Sigmoid colon (tissue), 4 donors: ENCODE measurements around the gene ECHS1.

Experiments used
- EP300 ChIP-seq, 4 donors: sonication (generic); formaldehyde crosslinking; IDR thresholded peaks; one replicate each; pipeline ENCODE4 v1.6.1; 2017; ENCODE audit warnings: antibody characterized with exemption in 4 of 4
- POLR2A ChIP-seq, 2 donors: fragments of 450-650 bp; IDR thresholded peaks; one replicate each; pipeline ENCODE4 v1.6.1; 2016; ENCODE audit warnings: antibody characterized with exemption in 2 of 2, mild to moderate bottlenecking in 2 of 2, moderate library complexity in 2 of 2
- POLR2AphosphoS5 ChIP-seq, 4 donors: sonication (generic); formaldehyde crosslinking; IDR thresholded peaks; one replicate each; pipeline ENCODE4 v1.6.1; 2017; ENCODE audit warnings: antibody characterized with exemption in 4 of 4
- TF ChIP-seq, protein P1 (sequence below), 4 experiments: fragments of 450-650 bp in 3 of 4; fragments of 200-600 bp in 1 of 4; IDR thresholded peaks; one replicate each; pipeline ENCODE4 v1.5.1; 2016 to 2019; ENCODE audit warnings: antibody characterized with exemption in 4 of 4, mild to moderate bottlenecking in 3 of 4, moderate library complexity in 2 of 4

DNA sequence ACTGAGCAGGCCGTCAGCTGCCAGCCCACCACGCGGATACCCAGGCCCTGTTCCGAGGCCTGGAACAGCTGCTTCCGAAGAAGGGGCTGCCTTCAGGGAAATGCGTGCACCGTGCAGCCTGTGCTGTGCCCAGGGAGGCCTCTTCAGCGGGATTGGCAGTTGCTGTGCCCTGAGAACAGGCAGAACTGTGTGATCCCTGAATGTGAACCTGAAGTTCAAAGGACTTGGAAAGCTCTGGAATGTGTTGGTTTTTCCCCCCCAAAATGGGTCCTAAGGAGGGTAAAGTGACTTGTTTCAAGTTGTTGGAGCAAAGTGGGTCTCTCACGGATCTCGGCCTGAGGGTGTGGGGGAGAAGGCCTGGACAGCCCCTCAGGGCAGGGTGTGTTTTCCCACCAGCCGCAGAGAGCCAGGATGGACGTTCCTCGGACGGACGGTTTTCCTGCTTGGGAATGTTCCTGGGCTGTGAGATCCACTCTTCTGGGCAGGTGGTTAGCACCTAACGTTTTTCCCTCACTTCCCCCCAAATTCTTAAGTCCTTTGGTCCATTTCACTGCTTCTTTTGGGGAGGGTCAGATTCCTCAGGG, 49.2 kb upstream of the ECHS1 start:
- TF ChIP-seq POLR2AphosphoS5 (IDR thresholded peaks at IDR 0.05): no peak
- TF ChIP-seq POLR2A (IDR thresholded peaks at IDR 0.05): no peak
- TF ChIP-seq, protein P1, sequence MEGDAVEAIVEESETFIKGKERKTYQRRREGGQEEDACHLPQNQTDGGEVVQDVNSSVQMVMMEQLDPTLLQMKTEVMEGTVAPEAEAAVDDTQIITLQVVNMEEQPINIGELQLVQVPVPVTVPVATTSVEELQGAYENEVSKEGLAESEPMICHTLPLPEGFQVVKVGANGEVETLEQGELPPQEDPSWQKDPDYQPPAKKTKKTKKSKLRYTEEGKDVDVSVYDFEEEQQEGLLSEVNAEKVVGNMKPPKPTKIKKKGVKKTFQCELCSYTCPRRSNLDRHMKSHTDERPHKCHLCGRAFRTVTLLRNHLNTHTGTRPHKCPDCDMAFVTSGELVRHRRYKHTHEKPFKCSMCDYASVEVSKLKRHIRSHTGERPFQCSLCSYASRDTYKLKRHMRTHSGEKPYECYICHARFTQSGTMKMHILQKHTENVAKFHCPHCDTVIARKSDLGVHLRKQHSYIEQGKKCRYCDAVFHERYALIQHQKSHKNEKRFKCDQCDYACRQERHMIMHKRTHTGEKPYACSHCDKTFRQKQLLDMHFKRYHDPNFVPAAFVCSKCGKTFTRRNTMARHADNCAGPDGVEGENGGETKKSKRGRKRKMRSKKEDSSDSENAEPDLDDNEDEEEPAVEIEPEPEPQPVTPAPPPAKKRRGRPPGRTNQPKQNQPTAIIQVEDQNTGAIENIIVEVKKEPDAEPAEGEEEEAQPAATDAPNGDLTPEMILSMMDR (IDR thresholded peaks at IDR 0.05): no peak
- no peak for TF ChIP-seq EP300 (IDR thresholded peaks at IDR 0.05)
